ENCODE data around the gene SLC41A3. TPM values are rescaled to one million over a fixed set of nuclear protein-coding genes. Genes with fewer than 3 reads are reported as not detected.

Gene SLC41A3
- total and polyA plus RNA-seq, 11 donors: 20.9 to 60.1 (median 46.4) TPM

DNA sequence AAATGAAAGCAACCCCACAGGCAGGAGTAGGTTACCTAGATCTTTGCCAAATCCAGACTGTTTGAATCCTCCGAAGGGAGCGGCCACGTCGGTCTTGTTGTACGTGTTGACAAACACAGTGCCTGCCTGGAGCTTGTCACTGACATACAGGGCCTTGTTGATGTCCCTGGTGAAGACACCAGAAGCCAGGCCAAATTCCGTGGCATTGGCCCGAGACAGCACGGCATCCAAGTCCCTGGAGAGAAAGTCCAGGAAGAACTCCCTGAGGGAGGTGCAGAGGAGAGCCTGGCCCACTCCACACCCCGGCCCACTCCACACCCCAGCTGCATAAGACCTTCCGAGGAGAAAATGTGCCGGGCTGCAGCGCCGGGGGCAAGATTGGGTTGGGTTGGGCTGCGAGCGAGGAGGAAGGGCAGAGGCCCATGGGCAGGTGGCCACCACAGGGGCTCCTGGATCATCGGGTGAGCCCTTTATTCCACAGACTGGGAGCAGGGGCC, 21.8 kb upstream of the SLC41A3 start:
- Histone ChIP-seq H3K4me1 (peaks cover 0 to 28% (median 18%) of the 10 kb centered on the region in 12 donors), H3K27ac (no peak overlapping the region), H3K27me3 (no peaks in the 10 kb centered on the region), H3K36me3 (peaks cover 0 to 44% (median 0%) of the 10 kb centered on the region in 9 donors), H3K9me3 (no peaks in the 10 kb centered on the region), H3K4me3 (no peak overlapping the region)
- DNase-seq: peak in 1 of 5 donors; percentile 61
- no peak for ATAC-seq
- intact Hi-C loops (cut with DNase I): no loop called here
- TF ChIP-seq, protein P1, sequence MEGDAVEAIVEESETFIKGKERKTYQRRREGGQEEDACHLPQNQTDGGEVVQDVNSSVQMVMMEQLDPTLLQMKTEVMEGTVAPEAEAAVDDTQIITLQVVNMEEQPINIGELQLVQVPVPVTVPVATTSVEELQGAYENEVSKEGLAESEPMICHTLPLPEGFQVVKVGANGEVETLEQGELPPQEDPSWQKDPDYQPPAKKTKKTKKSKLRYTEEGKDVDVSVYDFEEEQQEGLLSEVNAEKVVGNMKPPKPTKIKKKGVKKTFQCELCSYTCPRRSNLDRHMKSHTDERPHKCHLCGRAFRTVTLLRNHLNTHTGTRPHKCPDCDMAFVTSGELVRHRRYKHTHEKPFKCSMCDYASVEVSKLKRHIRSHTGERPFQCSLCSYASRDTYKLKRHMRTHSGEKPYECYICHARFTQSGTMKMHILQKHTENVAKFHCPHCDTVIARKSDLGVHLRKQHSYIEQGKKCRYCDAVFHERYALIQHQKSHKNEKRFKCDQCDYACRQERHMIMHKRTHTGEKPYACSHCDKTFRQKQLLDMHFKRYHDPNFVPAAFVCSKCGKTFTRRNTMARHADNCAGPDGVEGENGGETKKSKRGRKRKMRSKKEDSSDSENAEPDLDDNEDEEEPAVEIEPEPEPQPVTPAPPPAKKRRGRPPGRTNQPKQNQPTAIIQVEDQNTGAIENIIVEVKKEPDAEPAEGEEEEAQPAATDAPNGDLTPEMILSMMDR (IDR thresholded peaks at IDR 0.05): no peak
- TF ChIP-seq POLR2A (IDR thresholded peaks at IDR 0.05): no peak
- 86 to 95% (median 90%) methylated on average over 11 to 16 of the region's 16 CpGs for WGBS, 4 donors

DNA sequence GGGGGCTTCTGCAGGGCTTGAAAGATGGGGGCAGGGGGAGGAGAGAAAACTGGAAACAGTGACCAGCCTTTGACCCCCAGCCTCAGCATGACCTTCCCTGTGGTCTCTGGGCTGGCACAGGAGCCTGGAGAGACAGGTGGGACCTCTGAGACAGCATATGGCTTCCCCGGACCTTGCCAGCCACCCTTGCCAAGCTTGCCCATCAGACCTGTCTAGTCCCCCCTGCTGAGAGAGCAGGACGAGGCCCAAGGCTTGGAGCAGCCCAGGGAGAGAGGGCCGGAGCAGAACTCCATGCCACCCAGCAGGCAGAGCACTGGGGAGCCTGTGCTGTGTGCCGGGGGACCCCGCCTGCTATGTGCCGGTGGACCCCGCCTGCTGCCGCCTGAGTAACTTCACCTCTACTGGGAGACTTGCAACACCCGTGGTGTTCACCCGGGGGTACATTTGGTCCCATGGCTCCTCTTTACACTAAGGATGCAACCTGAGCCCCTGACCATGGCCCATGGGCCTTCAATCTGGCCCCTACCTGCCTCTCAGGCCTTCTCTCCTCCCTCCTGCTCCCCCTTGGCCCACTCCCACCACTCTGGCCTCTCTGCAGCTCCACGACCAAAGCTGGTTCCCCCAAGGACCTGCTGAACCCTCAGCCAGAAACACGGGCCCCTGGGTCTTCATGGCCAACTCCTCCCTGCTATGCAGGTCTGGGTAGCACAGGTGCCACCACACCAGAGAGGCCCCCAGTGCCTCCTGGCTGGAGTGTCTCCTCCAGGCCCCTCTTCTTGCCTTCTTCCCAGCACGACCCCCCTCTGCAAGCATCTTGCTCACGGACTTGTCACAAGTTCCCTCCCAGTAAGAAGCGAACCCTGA, 21.1 kb upstream of the SLC41A3 start:
- WGBS, 4 donors: 91 to 94% (median 93%) methylated on average over 12 to 15 of the region's 15 CpGs
- Histone ChIP-seq H3K27ac (no peak overlapping the region), H3K36me3 (peaks cover 0 to 44% (median 0%) of the 10 kb centered on the region in 9 donors), H3K27me3 (no peaks in the 10 kb centered on the region), H3K4me3 (no peak overlapping the region), H3K4me1 (peaks cover 0 to 34% (median 22%) of the 10 kb centered on the region in 12 donors), H3K9me3 (no peaks in the 10 kb centered on the region)
- TF ChIP-seq, protein P1 (IDR thresholded peaks at IDR 0.05): no peak
- no peak for TF ChIP-seq POLR2A (IDR thresholded peaks at IDR 0.05)
- intact Hi-C loops (cut with DNase I): no loop called here
- DNase-seq (peak in 1 of 5 donors; percentile 54), ATAC-seq (no peak)

DNA sequence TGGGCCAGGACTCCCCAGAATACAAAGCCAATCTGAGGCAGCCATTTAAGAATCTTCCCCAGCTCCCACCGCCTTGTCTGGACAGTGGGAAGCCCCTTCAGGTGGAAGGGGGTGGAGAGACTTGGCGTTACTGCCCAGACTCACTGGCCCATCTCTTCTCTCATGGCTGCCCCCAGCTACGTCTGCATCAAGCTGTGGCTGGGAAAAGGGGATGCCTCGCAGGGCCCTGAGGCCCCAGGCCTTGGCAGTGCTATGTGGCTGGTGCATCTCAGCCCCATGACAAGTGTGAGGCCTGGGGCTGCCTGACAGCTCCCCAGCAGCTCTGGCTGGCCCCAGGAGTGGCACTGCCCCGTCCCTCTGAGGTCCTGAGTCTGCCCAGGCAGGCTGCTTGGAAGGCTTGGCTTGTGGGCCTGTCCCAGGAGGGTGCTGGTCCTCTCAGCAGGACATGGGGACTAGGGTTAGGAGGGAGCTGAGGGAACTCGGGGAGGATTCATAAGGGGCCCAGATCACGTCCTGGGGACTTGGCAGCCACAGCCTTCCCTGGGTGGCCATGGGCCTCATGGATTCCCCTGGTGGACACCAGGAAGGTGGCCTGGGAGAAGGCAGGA, 20.2 kb upstream of the SLC41A3 start:
- Histone ChIP-seq H3K36me3 (peaks cover 0 to 39% (median 0%) of the 10 kb centered on the region in 9 donors), H3K4me1 (peaks cover 0 to 34% (median 22%) of the 10 kb centered on the region in 12 donors), H3K27me3 (no peaks in the 10 kb centered on the region), H3K27ac (no peak overlapping the region), H3K9me3 (no peaks in the 10 kb centered on the region), H3K4me3 (no peak overlapping the region)
- 84 to 94% (median 89%) methylated on average over 5 to 7 of the region's 7 CpGs for WGBS, 4 donors
- intact Hi-C loops (cut with DNase I): no loop called here
- no peak for ATAC-seq
- DNase-seq: peak in 1 of 5 donors; percentile 54
- TF ChIP-seq, protein P1 (IDR thresholded peaks at IDR 0.05): no peak
- no peak for TF ChIP-seq POLR2A (IDR thresholded peaks at IDR 0.05)

All from heart left ventricle (tissue), 16 donors.